ENCODE data around the gene ATXN1. TPM values are rescaled to one million over a fixed set of nuclear protein-coding genes. Genes with fewer than 3 reads are reported as not detected.
"Not testable (repeated sequence)": the region's sequence is repeated elsewhere in the genome, so short reads cannot be mapped to it uniquely, and the experiment has no call there.

The ATXN1 gene
- total RNA-seq, 4 donors from 2014 or later = 21.0 to 102 (median 51.1) TPM

GRCh38 chr6:16787128-16787682 lies 25.9 kb upstream of the ATXN1 start:
- TF ChIP-seq CTCF (IDR thresholded peaks at IDR 0.05) (no peak), POLR2A (IDR thresholded peaks at IDR 0.05) (no peak)
- H3K4me1 ChIP-seq = no peaks in the 10 kb centered on the region
- no peaks in the 10 kb centered on the region for H3K36me3 ChIP-seq
- H3K27me3 ChIP-seq = no peaks in the 10 kb centered on the region
- DNase-seq = no peak
- no peak overlapping the region for H3K27ac ChIP-seq
- intact Hi-C loops (cut with DNase I; ENCODE audit: low total_unique reads) = no loop called here
- no peaks in the 10 kb centered on the region for H3K9me3 ChIP-seq
- no peak overlapping the region for H3K4me3 ChIP-seq

GRCh38 chr6:16785496-16785895 lies 24.2 kb upstream of the ATXN1 start:
- no peak for DNase-seq
- no peak overlapping the region for H3K4me3 ChIP-seq
- intact Hi-C loops (cut with DNase I; ENCODE audit: low total_unique reads) = no loop called here
- TF ChIP-seq POLR2A (IDR thresholded peaks at IDR 0.05) (no peak), CTCF (IDR thresholded peaks at IDR 0.05) (no peak)
- no peaks in the 10 kb centered on the region for H3K27me3 ChIP-seq
- no peaks in the 10 kb centered on the region for H3K36me3 ChIP-seq
- no peak overlapping the region for H3K27ac ChIP-seq
- H3K4me1 ChIP-seq = no peaks in the 10 kb centered on the region
- H3K9me3 ChIP-seq = no peaks in the 10 kb centered on the region

- H3K4me3 ChIP-seq; DNase-seq; H3K36me3 ChIP-seq; intact Hi-C loops (cut with DNase I; ENCODE audit: low total_unique reads); H3K27ac ChIP-seq; H3K27me3 ChIP-seq; H3K4me1 ChIP-seq; H3K9me3 ChIP-seq: not testable (repeated sequence)
Measured at GRCh38 chr6:16784957-16785356, 23.7 kb upstream of the ATXN1 start.

- TF ChIP-seq CTCF (IDR thresholded peaks at IDR 0.05) = no peak
- TF ChIP-seq POLR2A (IDR thresholded peaks at IDR 0.05) = no peak
Measured at GRCh38 chr6:16783952-16784565, 22.8 kb upstream of the ATXN1 start.

GRCh38 chr6:16783509-16783908 lies 22.2 kb upstream of the ATXN1 start:
- Histone ChIP-seq H3K4me1 (no peaks in the 10 kb centered on the region), H3K9me3 (no peaks in the 10 kb centered on the region), H3K27ac (no peak overlapping the region), H3K36me3 (no peaks in the 10 kb centered on the region), H3K27me3 (no peaks in the 10 kb centered on the region), H3K4me3 (no peak overlapping the region)
- DNase-seq = no peak
- TF ChIP-seq POLR2A (IDR thresholded peaks at IDR 0.05) = no peak
- no peak for TF ChIP-seq CTCF (IDR thresholded peaks at IDR 0.05)
- intact Hi-C loops (cut with DNase I; ENCODE audit: low total_unique reads) = no loop called here

More at GRCh38 chr6:16783952-16784565, 22.8 kb upstream of the ATXN1 start:
- H3K36me3 ChIP-seq = no peaks in the 10 kb centered on the region
- H3K4me3 ChIP-seq = no peak overlapping the region
- H3K27me3 ChIP-seq = no peaks in the 10 kb centered on the region
- DNase-seq = no peak
- intact Hi-C loops (cut with DNase I; ENCODE audit: low total_unique reads) = no loop called here
- no peaks in the 10 kb centered on the region for H3K4me1 ChIP-seq
- H3K9me3 ChIP-seq = no peaks in the 10 kb centered on the region
- no peak overlapping the region for H3K27ac ChIP-seq
